ENCODE data around the gene CMIP.

The CMIP gene

DNA sequence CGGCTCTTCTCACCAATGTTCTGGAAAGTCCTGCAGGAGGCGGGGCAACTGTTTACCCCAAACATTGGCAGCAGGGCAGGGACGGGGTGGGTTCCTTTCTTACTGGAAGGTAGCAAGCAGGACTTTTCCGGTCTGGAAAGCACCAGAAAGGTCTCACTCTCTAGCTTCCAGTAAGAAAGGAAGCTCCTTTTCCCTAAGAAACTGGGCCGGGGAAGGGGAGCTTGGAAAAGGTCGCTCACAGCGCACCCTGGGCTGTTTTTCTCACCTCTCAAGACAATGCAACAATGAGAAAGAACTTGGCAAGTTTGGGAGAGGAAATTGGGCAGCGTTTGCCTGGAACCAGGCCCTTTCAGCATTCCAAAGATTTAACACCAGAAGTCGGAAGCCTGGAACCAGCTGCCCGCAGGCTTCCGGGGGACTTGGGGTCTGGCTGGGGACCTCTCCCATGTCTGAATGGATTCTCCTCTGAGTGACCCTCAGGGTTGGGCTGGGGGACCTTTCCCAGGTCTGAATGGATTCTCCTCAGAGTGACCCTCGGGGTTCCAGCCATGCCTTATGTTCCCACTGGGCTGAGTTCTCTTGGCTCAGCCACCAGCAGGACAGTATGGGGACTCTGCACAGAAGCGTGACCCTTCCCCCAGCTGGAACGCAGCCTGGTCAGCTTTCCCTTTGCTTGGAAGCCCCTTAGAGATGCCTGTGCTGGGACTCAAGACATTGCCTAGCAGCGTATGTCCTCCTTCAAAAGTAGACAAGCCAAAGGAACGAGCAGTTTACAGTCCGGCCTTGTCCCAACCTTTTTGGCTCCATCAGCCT lies 167.9 kb downstream of the CMIP start:
- DNase-seq: no peak

DNA sequence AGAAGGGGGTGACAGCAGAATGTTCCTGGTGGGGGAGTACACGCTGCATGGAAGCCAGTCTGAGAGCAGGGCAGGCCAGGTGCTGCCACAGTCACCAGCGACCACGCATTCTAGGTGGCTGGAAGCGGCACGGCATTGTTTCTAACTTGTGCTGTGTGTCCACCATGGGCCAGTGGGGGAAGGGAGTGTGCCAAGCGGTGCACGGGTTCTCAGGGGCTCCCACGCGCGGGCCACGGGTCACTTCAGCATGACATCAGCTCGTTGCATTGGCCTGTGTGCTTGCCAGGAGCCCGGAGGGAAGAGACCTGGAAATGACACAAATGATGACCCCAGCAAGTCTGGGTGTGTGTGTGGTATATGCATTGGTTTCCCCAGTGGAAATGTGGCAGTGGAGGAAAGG lies 169.6 kb downstream of the CMIP start:
- DNase-seq: no peak

DNA sequence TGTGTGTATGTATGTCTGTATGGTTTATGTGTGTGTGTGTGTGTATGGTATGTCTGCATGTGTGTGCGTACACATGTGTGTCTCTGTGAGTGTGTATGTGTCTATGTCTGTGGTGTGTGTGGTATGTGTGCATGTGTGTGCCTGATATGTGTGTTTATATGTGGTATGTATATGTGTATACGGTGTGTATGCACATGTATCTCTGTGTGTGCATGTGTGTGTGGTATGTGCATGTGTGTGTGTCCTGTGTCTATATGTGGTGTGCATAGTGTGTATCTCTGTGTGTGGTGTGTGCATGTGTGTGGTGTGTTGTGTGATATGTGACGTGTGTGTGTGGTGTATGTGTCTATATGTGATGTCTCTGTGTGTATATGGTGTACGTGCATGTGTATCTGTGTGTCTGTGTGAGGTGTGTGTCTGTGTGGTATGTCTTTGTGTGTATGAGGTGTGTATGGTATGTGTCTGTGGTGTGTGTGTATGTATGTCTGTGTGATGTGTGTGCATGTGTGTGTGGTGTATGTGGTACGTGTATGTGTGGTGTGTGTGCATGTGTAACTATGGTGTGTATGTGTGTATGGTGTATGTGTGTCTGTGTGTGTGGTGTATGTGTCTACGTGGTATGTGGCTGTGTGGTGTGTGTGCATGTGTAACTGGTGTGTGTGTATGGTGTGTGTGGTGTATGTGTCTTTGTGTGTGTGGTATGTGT lies 170.2 kb downstream of the CMIP start:
- no peak for DNase-seq

DNA sequence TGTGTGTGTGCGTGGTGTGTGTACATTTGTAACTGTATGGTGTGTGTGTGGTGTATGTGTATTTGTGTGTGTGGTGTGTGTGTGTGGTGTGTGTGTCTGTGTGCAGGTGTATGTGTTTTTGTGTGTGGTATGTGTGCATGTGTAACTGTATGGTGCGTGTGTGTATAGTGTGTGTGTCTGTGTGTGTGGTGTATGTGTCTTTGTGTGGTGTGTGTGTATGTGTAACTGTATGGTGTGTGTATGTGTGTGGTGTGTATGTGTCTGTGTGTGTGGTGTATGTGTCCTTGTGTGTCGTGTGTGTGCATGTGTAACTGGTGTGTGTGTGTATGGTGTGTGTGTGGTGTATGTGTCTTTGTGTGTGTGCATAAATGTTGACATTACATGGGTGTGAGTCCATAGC lies 170.8 kb downstream of the CMIP start:
- no peak for DNase-seq

DNA sequence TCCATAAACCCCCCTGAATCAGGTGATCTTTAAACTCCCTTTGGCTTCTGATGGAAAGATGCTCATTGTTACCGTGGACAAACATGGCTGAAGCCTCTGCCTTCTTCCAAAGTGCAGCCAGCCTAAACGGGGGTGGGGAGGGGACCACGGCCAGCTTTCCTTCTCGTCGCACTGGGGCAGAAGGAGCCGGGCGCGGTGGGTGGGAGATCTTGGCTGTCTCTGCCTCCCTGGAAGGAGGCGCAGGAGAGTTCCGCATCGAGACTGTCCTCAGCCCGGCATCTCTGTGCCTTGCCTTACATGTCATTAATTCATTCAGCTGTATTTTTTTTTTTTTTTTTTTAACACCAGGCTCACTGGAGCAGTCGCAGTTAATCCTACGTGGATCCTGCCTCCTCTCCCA lies 171.2 kb downstream of the CMIP start:
- no peak for DNase-seq

DNA sequence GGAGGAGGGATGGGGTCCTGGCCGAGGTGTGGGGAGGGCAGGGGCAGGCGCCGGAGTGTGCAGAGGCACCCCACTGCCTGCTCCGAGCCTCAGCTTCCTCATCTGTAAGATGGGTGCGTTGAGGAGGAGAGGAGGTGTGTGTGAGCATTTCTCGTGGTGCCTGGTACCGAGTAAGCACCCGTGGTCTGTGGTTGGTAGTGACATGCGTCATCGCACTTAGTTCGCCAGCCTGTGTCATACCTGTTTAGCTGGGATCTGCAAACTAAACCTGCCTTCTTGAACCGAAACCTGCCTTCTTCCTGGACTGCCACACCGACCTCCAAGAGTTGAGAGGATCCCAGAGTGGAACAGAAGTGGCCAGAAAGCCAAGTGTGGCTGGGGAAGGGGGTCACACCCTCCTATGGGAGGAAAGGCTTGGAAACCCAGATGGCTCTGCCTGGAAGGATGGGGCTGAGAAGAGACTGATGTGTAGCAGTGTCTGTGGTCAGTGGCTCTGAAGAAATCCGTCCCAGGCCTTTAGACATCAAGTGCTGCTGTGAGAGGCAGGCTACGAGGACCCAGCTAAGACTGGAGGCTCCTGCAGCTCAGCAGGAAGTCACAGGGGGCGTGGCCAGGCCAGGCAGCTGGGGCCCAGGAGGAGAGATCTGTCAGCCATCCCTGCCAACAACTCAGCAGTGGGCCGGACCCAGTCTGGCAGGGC lies 171.9 kb downstream of the CMIP start:
- peak; percentile 75 for DNase-seq

DNA sequence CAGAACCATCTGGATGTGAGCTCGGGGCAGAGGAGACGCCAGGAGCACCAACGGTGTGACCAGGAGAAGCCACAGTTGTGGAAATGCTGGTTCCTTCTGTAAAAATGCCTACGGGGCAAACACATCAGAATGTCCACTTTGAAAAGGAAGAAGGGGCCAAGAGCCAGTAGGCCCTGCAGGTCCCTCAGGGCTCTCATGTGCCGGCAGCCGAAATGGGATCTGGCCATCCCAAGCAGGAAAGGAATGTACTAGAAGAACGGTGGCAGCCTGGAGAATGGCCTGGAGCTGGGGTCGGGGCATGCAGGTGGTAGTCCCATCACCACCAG lies 172.4 kb downstream of the CMIP start:
- DNase-seq: no peak

DNA sequence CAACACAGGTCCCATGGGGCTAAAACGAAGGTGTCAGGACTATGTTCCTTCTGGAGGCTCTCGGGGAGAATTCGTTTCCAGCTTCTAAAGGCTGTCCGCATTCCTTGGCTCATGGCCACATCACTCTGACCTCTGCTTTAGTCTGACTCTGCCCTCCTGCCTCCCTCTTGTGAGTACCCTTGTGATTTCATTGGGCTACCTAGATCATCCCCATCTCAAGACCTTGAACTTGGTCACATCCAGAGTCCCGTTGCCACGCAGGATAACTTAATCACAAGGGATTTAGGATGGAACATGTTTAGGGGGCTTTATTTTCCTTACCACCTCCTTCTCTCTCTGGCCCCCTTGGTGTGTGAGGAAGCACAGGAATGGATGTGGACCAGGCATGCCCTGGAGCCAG lies 173.6 kb downstream of the CMIP start:
- DNase-seq: no peak

DNA sequence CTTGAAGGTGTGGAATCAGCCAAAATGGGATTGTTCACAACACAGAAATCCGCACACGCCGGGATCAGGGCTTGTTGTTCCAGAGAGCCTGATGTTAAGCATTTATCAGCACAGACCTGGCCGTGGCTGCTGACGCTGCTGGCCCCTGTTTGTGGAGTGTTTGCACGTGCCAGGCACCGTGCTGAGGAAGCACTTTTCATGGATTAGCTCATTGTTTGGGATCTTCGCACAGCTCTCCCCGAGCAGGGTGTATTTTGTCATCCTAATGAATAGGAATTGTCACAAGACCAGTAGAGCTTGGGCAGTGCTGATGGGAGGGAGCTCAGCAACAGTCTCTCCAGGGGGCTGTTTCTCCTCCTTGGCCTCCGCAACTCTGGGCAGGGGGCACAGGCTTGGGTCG lies 174.1 kb downstream of the CMIP start:
- no peak for DNase-seq

DNA sequence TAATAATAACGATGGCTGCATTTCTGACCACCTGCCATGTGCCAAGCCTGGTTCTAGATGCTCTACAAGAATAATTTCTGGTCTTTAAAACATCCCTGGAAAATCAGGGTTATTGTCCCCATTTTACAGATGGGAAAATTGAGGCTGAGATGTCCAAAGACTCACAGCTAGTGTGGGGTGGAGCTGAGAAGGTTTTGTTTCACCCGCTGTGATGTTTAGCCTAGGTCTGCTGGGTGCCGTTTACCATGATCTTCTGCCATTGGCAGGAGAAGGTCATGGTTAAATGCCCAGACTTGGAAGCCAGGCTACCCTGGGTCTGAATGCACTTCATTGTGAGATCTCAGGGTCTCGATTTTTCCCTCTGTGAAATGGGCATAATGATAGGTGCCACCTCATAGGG lies 175.4 kb downstream of the CMIP start:
- no peak for DNase-seq

DNA sequence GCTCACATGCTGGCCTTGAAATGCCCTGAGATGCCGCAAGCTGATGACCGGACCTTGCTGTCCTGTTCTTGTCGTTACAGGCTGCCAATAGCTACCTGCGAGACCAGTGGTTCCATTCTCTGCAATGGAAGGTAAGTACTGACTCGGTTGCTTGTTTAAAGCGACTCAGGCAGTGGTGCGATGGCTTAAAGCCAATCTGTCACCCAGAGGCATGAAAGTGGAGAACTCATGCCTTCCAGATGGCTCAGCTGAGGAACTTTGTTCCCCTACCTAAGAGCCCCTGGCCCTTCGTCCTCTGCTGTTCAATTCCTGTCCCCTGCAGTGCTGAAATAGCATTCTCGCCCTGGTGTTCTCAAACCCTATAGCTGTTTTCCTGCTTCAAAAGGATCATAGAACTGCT lies 176.2 kb downstream of the CMIP start:
- DNase-seq: no peak

DNA sequence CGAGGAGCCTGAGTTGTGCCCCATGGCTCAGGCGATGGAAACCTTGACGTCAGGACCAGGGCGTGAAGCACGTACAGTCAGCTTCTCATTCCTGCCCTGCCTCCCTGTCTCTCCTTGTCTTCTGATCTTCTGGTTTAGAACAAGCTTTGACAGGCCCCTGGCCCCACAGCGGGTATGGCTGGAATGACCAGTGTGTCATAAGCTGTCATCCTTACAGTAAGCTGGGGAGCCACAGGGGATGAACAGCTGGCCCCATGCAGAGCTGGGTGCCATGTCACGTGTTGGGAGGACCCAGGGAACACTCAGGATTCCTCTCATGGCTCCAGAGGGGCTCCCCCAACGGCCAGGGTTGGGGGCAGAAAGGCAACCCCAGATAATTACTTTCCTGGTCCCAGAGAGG lies 176.9 kb downstream of the CMIP start:
- DNase-seq: no peak

DNA sequence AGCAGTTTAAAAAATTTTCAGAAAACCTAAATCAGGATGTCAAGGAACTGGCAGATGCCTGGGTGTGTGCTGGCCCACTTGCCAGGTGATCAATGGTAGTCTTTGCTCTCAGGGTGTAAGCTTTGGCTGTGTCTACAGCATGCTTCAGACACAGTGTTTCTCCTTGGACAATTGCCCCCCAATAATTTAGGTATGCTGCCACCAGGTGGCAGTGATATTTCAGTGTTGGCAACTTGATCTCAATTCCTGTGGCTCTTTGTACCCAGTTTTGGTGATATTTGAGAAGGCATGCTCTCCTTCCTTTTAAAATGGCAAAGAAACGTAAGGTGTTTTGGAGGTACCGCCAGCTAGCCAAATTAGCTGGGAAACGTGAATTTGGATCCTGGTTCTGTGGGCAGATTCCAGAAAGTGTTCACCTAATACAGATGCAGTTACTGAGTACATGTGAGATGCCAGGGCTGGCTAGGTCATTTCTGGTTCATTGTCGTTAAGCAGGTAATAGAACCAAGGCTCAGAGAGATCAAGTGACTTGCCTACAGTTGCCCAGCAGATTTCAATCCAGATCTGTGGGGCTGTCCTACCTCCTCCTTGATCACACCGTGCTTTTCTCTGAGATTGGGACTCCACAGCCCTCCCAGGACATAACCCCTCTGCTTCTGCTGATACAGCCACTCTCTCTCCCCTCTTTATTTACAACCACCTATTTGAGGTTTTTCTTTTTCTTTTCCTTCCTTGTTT lies 178.9 kb downstream of the CMIP start:
- DNase-seq: peak; percentile 37

DNA sequence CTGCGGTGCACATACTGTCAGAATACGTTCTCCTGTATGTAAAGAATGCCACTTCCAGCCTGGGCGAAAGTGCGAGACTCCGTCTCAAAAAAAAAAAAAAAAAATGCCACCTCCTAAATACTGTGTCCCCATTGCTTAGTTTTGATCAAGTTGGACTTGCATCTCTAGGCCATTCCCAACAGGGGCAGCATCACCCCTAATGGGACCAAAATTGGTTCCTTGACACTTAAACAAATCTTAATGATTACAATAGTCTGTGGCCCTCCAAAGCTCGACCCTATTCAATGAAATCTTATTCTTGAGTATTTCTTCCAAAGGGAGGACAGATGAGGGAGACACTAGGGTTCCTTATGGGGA lies 179.8 kb downstream of the CMIP start:
- DNase-seq: no peak

DNA sequence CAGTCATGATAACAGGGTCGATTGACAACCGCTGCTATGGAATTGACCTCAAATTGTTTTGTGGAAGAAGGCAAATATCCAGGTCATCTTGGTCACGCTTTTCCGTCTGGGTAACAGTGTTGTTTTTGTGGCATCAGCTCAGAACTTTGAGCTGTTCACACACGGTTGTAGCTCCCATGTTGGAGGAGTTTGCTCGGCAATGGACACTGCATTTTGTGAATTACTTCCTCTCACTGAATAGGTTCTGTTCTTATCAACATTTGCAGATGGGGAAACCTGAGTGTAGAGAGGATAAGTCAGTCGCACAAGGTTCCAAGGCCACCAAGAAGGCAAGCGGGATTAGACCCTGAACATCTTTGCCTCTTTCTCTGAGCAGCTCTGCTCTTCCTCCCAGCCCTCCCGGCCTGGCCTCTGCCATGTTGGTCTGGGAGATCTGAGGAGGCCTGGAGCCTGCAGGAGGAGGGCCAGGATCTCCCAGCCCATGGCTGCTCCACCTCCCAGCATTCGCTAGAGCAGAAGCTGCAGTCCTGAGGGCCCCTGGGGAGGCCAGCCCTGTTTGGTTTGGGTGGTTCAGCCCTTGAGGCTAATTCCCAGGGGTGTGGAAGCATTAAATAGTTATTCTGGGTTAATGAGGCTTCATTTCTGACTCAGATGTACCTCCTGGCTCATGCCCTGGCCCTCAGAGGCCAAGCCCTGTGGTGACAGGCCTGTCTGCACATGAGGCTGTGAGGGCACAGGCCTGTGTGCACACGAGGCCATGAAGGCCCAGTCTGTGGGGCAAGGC lies 180.3 kb downstream of the CMIP start:
- DNase-seq: no peak

DNA sequence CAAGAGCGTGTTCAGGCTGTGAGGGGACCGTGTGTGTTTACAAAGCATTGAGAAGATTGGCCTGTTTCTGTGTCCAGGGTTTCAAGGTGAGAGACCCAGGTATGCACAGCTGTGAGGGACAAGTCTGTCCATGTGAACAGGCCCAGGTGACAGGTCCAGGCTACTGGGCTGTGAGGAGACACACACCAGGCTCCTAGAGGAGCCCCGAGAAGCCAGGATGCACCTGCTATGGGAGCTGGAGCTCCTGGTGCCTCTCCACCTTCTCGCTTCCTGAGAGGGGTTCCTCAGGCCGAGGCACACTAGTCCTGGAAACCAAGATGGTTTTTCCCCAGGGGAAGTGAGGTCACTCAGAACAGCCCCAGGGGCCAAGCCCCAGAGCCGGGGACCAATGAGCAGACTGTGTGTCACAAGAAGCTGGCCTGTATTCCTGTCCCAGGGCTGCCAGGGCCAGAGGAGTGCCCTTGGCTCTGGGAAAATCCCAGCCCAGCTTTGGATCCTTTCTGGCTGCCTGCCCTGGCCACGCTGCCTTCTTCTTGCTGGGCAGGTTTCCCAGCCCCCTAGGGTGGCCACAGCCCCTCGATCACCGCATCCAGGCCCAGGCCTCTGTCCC lies 181.0 kb downstream of the CMIP start:
- DNase-seq: no peak

DNA sequence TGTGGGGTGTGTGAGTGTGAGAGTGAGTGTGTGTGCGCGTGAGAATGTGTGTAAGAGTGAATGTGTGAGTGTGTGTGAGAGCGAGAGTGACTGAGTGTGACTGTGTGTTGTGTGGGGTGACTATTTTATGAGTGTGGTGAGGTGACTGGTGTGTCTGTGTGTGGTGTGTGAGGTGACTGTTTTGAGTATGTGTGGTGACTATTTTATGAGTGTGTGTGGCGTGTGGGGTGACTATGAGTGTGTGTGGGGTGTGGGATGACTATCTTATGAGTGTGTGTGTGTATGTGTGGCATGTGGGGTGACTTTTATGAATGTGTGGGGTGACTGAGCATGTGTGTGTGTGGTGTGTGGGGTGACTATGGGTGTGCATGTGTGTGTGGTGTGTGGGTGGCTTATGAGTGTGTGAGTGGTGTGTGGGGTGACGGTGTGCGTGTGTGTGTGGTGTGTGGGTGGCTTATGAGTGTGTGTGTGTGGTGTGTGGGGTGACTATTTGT lies 181.6 kb downstream of the CMIP start:
- no peak for DNase-seq

DNA sequence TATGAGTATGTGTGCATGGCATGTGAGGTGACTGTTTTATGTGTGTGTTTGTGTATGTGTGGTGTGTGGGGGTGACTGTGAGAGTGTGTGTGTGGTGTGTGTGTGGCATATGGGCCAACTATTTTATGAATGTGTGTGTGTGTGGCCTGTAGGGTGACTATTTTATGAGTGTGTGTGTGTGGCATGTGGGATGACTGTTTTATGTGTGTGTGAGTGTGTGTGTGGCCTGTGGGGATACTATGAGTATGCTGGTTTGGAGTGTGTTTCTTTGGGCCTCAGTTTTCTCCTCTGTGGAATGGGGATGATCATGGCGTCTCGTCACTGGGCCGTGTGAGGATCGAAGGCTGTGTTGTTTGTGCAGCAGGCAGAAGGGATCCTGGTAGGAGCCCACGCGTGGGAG lies 182.4 kb downstream of the CMIP start:
- DNase-seq: no peak

DNA sequence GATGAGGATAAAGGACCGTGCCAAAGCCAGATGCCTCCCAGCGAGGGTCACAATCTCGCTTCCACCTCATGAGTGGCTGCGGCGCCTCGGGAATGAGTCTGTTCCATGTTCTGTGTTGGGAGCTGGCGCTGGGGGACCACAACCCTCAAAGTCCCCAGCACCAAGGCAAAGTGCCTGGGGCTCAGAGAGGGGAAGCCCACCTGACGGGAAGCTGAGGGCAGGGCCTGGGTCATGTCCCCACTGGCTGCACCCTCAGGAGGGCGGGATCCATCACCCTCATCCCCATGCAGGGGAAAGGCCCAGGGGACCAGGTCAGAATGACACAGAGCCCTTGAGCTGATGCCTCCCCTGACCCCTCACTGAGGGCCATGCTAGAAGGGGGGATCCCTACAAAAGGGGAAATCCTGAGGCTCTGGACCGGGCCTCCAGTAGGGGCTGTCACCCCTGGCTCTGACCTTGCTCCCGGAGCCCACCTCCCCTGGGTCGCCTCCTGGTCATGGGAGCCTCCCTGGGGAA lies 183.2 kb downstream of the CMIP start:
- no peak for DNase-seq

DNA sequence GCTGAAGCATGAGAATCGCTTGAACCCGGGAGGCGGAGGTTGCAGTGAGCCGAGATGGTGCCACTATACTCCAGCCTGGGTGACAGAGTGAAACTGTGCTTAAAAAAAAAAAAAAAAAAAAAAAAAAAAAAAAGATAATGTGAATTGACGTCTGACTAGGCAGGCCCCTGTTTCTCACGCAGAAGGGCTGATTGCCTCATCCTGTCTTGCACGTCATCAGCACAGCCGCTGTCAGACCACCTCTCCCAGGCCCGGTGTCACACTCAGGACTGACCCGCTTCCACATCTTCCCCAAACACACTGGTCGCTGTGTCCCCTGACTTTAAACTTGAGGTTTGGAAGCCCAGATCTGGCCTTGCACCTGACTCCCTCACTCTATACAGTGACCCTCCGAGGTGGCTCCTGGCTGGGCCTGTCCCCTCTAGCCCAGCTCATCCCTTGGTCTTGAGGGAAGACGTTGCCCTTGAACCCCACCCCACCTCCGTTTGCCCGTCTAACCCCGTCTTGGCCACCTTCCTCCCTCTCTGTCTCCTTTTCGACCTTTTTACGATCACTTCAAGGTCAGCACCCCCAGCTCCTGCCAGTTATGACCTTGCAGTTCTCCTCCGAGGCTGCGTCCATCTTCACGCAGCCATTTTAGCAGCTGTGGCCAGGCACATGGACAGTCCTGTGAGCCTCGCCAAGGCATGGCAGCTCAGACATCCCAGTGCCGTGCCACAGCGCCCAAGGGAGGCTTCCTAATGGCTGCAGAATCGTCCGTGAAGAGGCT lies 184.6 kb downstream of the CMIP start:
- peak; percentile 16 for DNase-seq
